Sigmoid colon (tissue), 4 donors: ENCODE data around the gene TIMM10.

Source experiments
- CTCF ChIP-seq, 4 experiments: fragments of 450-650 bp in 3 of 4; fragments of 200-600 bp in 1 of 4; IDR thresholded peaks; one replicate each; pipeline ENCODE4 v1.5.1; 2016 to 2019; ENCODE audit warnings: antibody characterized with exemption in 4 of 4, mild to moderate bottlenecking in 3 of 4, moderate library complexity in 2 of 4
- EP300 ChIP-seq, 4 donors: sonication (generic); formaldehyde crosslinking; IDR thresholded peaks; one replicate each; pipeline ENCODE4 v1.6.1; 2017; ENCODE audit warnings: antibody characterized with exemption in 4 of 4
- POLR2A ChIP-seq, 2 donors: fragments of 450-650 bp; IDR thresholded peaks; one replicate each; pipeline ENCODE4 v1.6.1; 2016; ENCODE audit warnings: antibody characterized with exemption in 2 of 2, mild to moderate bottlenecking in 2 of 2, moderate library complexity in 2 of 2
- POLR2AphosphoS5 ChIP-seq, 4 donors: sonication (generic); formaldehyde crosslinking; IDR thresholded peaks; one replicate each; pipeline ENCODE4 v1.6.1; 2017; ENCODE audit warnings: antibody characterized with exemption in 4 of 4

- TF ChIP-seq EP300 (IDR thresholded peaks at IDR 0.05), result no peak
- no peak for TF ChIP-seq CTCF (IDR thresholded peaks at IDR 0.05)
- no peak for TF ChIP-seq POLR2A (IDR thresholded peaks at IDR 0.05)
- no peak for TF ChIP-seq POLR2AphosphoS5 (IDR thresholded peaks at IDR 0.05)
Observed at GRCh38 chr11:57487920-57488659, 42.5 kb downstream of the TIMM10 start.
